ENCODE measurements around the gene CRLF3.
"Not testable (repeated sequence)": the region's sequence is repeated elsewhere in the genome, so short reads cannot be mapped to it uniquely, and the experiment has no call there.

CRLF3 gene

GRCh38 chr17:30768771-30769170 is 55.7 kb downstream of the CRLF3 start:
- not testable (repeated sequence) for H3K27me3 ChIP-seq (ENCODE audit: control insufficient read depth in 3 of 3, insufficient read depth in 3 of 3, low read depth in 1 of 3, low read length in 3 of 3); H3K9me3 ChIP-seq (replicated peaks in 1 of 2; ENCODE audit: control insufficient read depth in 2 of 2, insufficient read depth in 1 of 2, low read depth in 1 of 2, low read length in 2 of 2); H3K4me1 ChIP-seq (ENCODE audit: control insufficient read depth in 2 of 2, insufficient read depth in 1 of 2, low read depth in 1 of 2, low read length in 2 of 2); H3K14ac ChIP-seq (ENCODE audit: low read length); H3K79me1 ChIP-seq (ENCODE audit: low read depth, low read length); H2BK12ac ChIP-seq (ENCODE audit: low read length); H3K4ac ChIP-seq (ENCODE audit: low read length); H3K4me3 ChIP-seq (ENCODE audit: low read length in 2 of 2); H2BK120ac ChIP-seq (ENCODE audit: low read depth, low read length); DNase-seq (ENCODE audit: low spot score); H3K23ac ChIP-seq (ENCODE audit: low read depth, low read length, poor library complexity); H3K9ac ChIP-seq (ENCODE audit: low read depth, low read length, poor library complexity); H3K27ac ChIP-seq (replicated peaks; ENCODE audit: low read length); H2AFZ ChIP-seq (ENCODE audit: low read length); H4K8ac ChIP-seq (ENCODE audit: low read depth, low read length); H2BK15ac ChIP-seq (ENCODE audit: low read length); H2BK5ac ChIP-seq (ENCODE audit: low read length); H4K91ac ChIP-seq (ENCODE audit: low read depth, low read length, poor library complexity); H3K18ac ChIP-seq (ENCODE audit: low read length); H2AK5ac ChIP-seq (ENCODE audit: low read depth, low read length); H3K4me2 ChIP-seq (ENCODE audit: insufficient read depth, low read length, poor library complexity, severe bottlenecking)
- peaks cover 7 to 84% of the 10 kb centered on the region in 2 donors for H3K36me3 ChIP-seq (replicated peaks in 1 of 2; ENCODE audit: control insufficient read depth in 2 of 2, insufficient read depth in 2 of 2, low read length in 2 of 2)
- no CpG with 5 or more reads among the region's 3 CpGs for WGBS, 2 donors (ENCODE audit: extremely low coverage in 2 of 2, insufficient read length in 2 of 2, insufficient replicate concordance in 1 of 2)

GRCh38 chr17:30767641-30768404 is 56.7 kb downstream of the CRLF3 start:
- H3K14ac ChIP-seq (ENCODE audit: low read length); DNase-seq (ENCODE audit: low spot score); H3K4me2 ChIP-seq (ENCODE audit: insufficient read depth, low read length, poor library complexity, severe bottlenecking); H3K18ac ChIP-seq (ENCODE audit: low read length); H3K4me3 ChIP-seq (ENCODE audit: low read length in 2 of 2); H2AFZ ChIP-seq (ENCODE audit: low read length); H3K4ac ChIP-seq (ENCODE audit: low read length); H3K9ac ChIP-seq (ENCODE audit: low read depth, low read length, poor library complexity); H2BK120ac ChIP-seq (ENCODE audit: low read depth, low read length); H3K23ac ChIP-seq (ENCODE audit: low read depth, low read length, poor library complexity); H4K8ac ChIP-seq (ENCODE audit: low read depth, low read length); H4K91ac ChIP-seq (ENCODE audit: low read depth, low read length, poor library complexity); H3K9me3 ChIP-seq (replicated peaks in 1 of 2; ENCODE audit: control insufficient read depth in 2 of 2, insufficient read depth in 1 of 2, low read depth in 1 of 2, low read length in 2 of 2); H3K27ac ChIP-seq (replicated peaks; ENCODE audit: low read length); H2BK12ac ChIP-seq (ENCODE audit: low read length); H3K79me1 ChIP-seq (ENCODE audit: low read depth, low read length); H2BK5ac ChIP-seq (ENCODE audit: low read length); H3K4me1 ChIP-seq (ENCODE audit: control insufficient read depth in 2 of 2, insufficient read depth in 1 of 2, low read depth in 1 of 2, low read length in 2 of 2); H2BK15ac ChIP-seq (ENCODE audit: low read length); H3K27me3 ChIP-seq (ENCODE audit: control insufficient read depth in 3 of 3, insufficient read depth in 3 of 3, low read depth in 1 of 3, low read length in 3 of 3); H2AK5ac ChIP-seq (ENCODE audit: low read depth, low read length): not testable (repeated sequence)
- WGBS, 2 donors (ENCODE audit: extremely low coverage in 2 of 2, insufficient read length in 2 of 2, insufficient replicate concordance in 1 of 2) = no CpG with 5 or more reads among the region's 14 CpGs
- H3K36me3 ChIP-seq (replicated peaks in 1 of 2; ENCODE audit: control insufficient read depth in 2 of 2, insufficient read depth in 2 of 2, low read length in 2 of 2) = peaks cover 8 to 84% of the 10 kb centered on the region in 2 donors

- H2AK5ac ChIP-seq (ENCODE audit: low read depth, low read length) = no peak overlapping the region
- H2BK12ac ChIP-seq (ENCODE audit: low read length) = no peak overlapping the region
- H3K4me1 ChIP-seq (ENCODE audit: control insufficient read depth in 2 of 2, insufficient read depth in 1 of 2, low read depth in 1 of 2, low read length in 2 of 2) = no peaks in the 10 kb centered on the region
- no peak for DNase-seq (ENCODE audit: low spot score)
- no peak overlapping the region for H3K23ac ChIP-seq (ENCODE audit: low read depth, low read length, poor library complexity)
- H4K8ac ChIP-seq (ENCODE audit: low read depth, low read length) = peak overlapping the region; percentile 17
- no peak overlapping the region for H3K4ac ChIP-seq (ENCODE audit: low read length)
- H3K4me3 ChIP-seq (ENCODE audit: low read length in 2 of 2) = no peak overlapping the region
- H3K9ac ChIP-seq (ENCODE audit: low read depth, low read length, poor library complexity) = no peak overlapping the region
- H3K14ac ChIP-seq (ENCODE audit: low read length) = no peak overlapping the region
- H2BK120ac ChIP-seq (ENCODE audit: low read depth, low read length) = no peak overlapping the region
- H2AFZ ChIP-seq (ENCODE audit: low read length) = no peak overlapping the region
- H3K27me3 ChIP-seq (ENCODE audit: control insufficient read depth in 3 of 3, insufficient read depth in 3 of 3, low read depth in 1 of 3, low read length in 3 of 3) = no peaks in the 10 kb centered on the region
- H2BK15ac ChIP-seq (ENCODE audit: low read length) = no peak overlapping the region
- no peaks in the 10 kb centered on the region for H3K9me3 ChIP-seq (replicated peaks in 1 of 2; ENCODE audit: control insufficient read depth in 2 of 2, insufficient read depth in 1 of 2, low read depth in 1 of 2, low read length in 2 of 2)
- H4K91ac ChIP-seq (ENCODE audit: low read depth, low read length, poor library complexity) = no peak overlapping the region
- peaks cover 10 to 88% of the 10 kb centered on the region in 2 donors for H3K36me3 ChIP-seq (replicated peaks in 1 of 2; ENCODE audit: control insufficient read depth in 2 of 2, insufficient read depth in 2 of 2, low read length in 2 of 2)
- H3K79me1 ChIP-seq (ENCODE audit: low read depth, low read length) = peaks cover 2% of the 10 kb centered on the region
- no peak overlapping the region for H3K18ac ChIP-seq (ENCODE audit: low read length)
- H3K27ac ChIP-seq (replicated peaks; ENCODE audit: low read length) = no peak overlapping the region
- no peak overlapping the region for H2BK5ac ChIP-seq (ENCODE audit: low read length)
- no peak overlapping the region for H3K4me2 ChIP-seq (ENCODE audit: insufficient read depth, low read length, poor library complexity, severe bottlenecking)
Measured at GRCh38 chr17:30761060-30761459, 63.4 kb downstream of the CRLF3 start.

GRCh38 chr17:30753291-30753690 is 71.2 kb downstream of the CRLF3 start:
- not testable (repeated sequence) for H2BK15ac ChIP-seq (ENCODE audit: low read length); H2BK12ac ChIP-seq (ENCODE audit: low read length); H2AFZ ChIP-seq (ENCODE audit: low read length); H3K9ac ChIP-seq (ENCODE audit: low read depth, low read length, poor library complexity); H2BK120ac ChIP-seq (ENCODE audit: low read depth, low read length); H3K4me1 ChIP-seq (ENCODE audit: control insufficient read depth in 2 of 2, insufficient read depth in 1 of 2, low read depth in 1 of 2, low read length in 2 of 2); H3K18ac ChIP-seq (ENCODE audit: low read length); H3K79me1 ChIP-seq (ENCODE audit: low read depth, low read length); H3K9me3 ChIP-seq (replicated peaks in 1 of 2; ENCODE audit: control insufficient read depth in 2 of 2, insufficient read depth in 1 of 2, low read depth in 1 of 2, low read length in 2 of 2); H3K27ac ChIP-seq (replicated peaks; ENCODE audit: low read length); H3K4me3 ChIP-seq (ENCODE audit: low read length in 2 of 2); H2BK5ac ChIP-seq (ENCODE audit: low read length); H3K4ac ChIP-seq (ENCODE audit: low read length); H4K8ac ChIP-seq (ENCODE audit: low read depth, low read length); H3K4me2 ChIP-seq (ENCODE audit: insufficient read depth, low read length, poor library complexity, severe bottlenecking); H4K91ac ChIP-seq (ENCODE audit: low read depth, low read length, poor library complexity); DNase-seq (ENCODE audit: low spot score); H2AK5ac ChIP-seq (ENCODE audit: low read depth, low read length); H3K14ac ChIP-seq (ENCODE audit: low read length); H3K23ac ChIP-seq (ENCODE audit: low read depth, low read length, poor library complexity); H3K27me3 ChIP-seq (ENCODE audit: control insufficient read depth in 3 of 3, insufficient read depth in 3 of 3, low read depth in 1 of 3, low read length in 3 of 3)
- peaks cover 8 to 86% of the 10 kb centered on the region in 2 donors for H3K36me3 ChIP-seq (replicated peaks in 1 of 2; ENCODE audit: control insufficient read depth in 2 of 2, insufficient read depth in 2 of 2, low read length in 2 of 2)
- WGBS, 2 donors (ENCODE audit: extremely low coverage in 2 of 2, insufficient read length in 2 of 2, insufficient replicate concordance in 1 of 2) = no CpG with 5 or more reads among the region's 10 CpGs

All from neuronal stem cell (in vitro differentiated cells).